Activated CD4-positive, alpha-beta T cell treated with anti-CD3 and anti-CD28 coated beads for 1 hour (primary cell): Measurements from ENCODE around the gene ZCCHC24.

ENCODE experiments used
- DNase-seq: peaks from one replicate; pipeline ENCODE4 v3.0.0-alpha.2; 2020

Gene ZCCHC24

DNA sequence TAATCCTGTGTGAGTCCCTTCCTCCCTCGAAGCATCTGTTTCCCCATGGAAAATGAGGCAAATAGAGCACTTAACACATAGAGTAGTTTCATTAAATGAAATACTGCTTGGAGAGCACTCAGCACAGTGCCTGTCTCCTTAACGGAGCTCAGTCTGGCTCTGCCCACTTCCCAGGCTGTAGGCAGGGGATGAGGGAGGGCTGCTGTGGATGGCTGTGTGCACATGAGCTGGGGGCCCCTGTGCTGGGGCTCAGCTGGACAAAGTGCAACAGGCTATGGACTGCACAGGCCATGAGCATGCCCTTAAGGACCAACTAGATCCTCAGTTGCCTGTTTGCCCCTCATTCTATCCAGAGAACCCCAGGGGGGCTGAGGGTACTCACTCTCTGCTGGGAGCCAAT lies 14.5 kb downstream of the ZCCHC24 start:
- DNase-seq = no peak

DNA sequence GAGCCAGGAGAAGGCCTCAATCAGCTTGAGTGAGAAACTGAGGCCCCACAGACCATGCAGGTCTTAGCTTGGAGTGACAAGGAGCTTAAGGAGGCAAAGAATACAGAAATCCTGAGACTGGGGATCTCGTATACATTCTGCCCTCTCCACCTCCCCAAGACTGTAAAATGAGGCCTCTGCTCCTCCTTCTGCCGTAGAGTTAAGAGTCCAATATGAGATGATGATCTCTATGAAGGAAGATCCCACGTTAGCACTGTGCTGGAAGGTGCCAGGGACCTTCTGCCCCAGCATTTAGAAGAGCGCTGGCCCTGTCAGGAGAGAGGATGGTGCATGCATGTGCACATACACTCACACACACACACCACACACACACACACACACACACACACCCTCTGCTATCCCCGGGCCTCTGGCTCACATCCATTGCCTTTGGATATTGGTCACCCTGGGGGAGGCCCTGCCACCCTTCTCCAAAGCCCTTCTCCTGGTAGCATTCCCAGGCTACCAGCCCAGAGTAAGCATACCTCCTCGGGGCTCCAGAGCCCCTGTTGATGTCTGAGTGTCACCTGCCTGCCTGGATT lies 15.0 kb downstream of the ZCCHC24 start:
- DNase-seq = no peak

DNA sequence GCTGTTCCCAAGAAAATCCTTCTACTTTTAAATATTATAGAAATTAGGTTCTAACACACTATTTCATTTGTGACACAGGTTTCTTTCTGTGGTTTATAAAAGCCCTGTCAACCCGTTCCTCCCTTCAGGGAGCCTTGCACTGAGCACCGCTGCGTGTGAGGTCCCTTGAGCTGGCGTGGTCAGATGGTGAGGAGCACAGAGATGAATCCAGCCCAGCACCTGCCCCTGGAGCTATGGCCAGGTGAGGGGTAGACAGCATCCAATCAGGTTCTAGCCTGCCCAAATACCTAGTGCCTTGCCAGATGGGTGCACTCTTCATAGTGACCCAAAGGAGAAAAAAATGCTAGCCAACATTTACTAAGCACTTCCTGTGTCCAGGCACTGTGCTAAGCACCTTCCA lies 15.7 kb downstream of the ZCCHC24 start:
- DNase-seq = no peak

GRCh38 chr10:79427965-79428364 lies 17.5 kb downstream of the ZCCHC24 start:
- DNase-seq = no peak

DNA sequence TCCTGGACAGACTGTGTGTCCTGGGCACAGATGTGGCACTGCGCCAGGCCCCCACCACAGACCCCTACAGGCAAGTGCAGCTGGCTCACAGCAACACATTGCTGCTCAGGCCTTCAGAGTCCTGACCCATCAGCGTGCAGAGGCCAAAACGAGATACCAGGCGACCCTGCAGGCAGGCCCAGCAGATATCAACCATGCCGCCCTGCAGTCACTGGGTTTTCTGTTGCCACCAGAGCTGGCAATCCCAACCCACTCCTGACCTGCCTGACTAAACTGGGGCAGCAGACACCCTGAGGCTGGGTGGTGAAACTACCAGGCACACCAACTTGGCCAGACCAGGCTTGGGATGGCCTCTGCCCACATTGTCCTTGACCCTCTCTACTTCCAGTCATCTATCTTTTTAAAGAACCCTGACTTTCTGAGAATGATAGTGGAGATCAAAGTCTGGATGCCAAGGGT lies 20.3 kb downstream of the ZCCHC24 start:
- no peak for DNase-seq

GRCh38 chr10:79424221-79425073 lies 21.0 kb downstream of the ZCCHC24 start:
- no peak for DNase-seq

GRCh38 chr10:79422178-79422892 lies 23.1 kb downstream of the ZCCHC24 start:
- no peak for DNase-seq

DNA sequence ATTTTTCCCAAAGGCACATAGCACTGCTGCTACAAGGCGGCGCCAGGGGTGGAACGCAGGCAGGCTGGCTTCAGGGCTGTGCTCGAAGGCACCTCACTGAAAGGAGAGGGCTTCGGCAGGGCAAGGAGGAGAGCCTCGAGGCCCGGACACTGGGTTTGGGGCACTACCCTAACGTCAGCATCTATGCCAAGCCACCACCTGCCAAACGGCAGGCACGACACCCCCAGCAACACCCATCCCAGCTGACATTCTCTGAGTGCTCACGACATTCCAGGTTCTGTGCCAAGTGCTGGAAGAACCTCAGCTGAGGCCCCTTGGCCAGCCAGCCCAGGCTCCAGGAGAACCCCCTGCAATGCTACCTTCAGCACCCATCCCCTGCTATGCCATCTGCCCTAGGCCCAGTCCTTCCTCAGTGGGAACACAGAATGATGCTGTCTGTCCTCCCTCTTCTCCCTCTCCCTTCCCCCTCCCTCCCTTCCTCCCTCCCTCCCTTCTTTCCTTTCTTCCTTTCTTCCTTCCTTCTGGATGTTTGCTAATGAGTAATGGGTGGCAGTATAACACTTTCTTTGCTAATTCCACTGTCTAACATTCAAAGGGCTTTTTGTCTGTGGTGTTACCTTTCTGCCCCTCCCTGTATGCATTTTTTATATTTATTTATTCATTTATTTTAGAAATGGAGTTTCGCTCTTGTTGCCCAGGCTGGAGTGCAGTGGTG lies 24.3 kb downstream of the ZCCHC24 start:
- no peak for DNase-seq

- DNase-seq = no peak
These were observed 26.4 kb downstream of the ZCCHC24 start for GRCh38 chr10:79418886-79419595.

- DNase-seq = no peak
These were observed 27.1 kb downstream of the ZCCHC24 start for GRCh38 chr10:79418274-79418673.

DNA sequence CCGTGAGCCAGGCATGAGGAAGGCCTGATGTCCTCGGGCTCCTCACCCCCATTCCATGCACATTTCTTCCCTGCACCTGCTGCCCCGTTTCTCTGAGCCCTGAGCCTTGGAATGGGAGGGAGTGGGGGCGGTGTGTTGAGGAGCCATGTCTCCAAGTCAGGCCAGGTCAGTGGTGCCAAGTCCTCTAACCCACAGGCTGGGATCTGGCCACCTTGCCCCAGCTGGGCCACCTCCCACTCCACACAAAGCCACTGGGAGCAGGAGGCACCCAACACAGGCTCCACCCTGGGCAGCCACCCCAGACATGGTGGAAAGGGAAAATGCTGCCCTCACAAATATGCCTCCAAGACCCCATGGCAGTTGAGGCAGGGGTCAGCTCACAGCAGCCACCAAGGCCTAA lies 27.7 kb downstream of the ZCCHC24 start:
- no peak for DNase-seq

GRCh38 chr10:79417266-79417665 lies 28.2 kb downstream of the ZCCHC24 start:
- no peak for DNase-seq

GRCh38 chr10:79416578-79417255 lies 28.7 kb downstream of the ZCCHC24 start:
- DNase-seq = no peak

GRCh38 chr10:79415736-79416577 lies 29.5 kb downstream of the ZCCHC24 start:
- DNase-seq = no peak

DNA sequence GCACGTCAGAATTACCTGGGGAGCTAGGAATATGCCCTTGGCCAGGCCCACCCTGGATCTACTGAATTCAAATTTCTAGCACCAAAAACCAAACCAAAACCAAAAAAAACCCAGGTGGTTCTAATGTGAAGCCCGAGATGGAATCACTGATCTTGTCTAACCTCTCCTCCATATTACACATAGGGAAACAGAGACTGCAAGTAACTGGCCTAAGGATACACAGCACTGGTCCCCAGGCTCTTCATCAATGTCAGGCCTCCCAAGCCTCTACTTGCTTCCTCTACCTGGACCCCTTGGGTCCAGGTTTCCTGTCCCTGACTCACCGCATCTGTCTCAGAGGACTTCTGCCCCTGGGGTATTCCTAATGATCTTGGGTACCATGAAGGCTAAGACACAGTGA lies 30.7 kb downstream of the ZCCHC24 start:
- no peak for DNase-seq

- DNase-seq = no peak
These were observed 32.2 kb downstream of the ZCCHC24 start for GRCh38 chr10:79413196-79413595.

DNA sequence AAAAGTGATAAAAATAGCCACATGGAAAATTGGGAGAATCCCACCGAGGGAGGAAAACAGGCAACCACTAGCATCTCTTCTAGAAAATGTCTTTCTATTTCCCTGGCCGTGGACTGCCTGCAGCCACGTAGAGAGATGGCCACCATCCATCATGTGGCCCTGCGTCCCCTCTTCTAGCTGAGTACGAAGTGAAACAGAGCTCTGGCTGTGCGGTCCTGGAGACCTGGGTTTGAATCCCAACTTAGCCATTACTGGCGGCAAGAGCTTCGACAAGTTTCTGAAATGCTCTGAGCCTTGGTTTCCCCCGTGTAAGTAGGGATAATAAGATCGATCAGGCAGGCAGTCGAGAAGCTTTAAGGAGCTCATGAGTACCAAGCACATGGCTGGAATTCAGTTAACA lies 32.9 kb downstream of the ZCCHC24 start:
- DNase-seq = no peak

GRCh38 chr10:79411546-79412495 lies 33.6 kb downstream of the ZCCHC24 start:
- DNase-seq = no peak

DNA sequence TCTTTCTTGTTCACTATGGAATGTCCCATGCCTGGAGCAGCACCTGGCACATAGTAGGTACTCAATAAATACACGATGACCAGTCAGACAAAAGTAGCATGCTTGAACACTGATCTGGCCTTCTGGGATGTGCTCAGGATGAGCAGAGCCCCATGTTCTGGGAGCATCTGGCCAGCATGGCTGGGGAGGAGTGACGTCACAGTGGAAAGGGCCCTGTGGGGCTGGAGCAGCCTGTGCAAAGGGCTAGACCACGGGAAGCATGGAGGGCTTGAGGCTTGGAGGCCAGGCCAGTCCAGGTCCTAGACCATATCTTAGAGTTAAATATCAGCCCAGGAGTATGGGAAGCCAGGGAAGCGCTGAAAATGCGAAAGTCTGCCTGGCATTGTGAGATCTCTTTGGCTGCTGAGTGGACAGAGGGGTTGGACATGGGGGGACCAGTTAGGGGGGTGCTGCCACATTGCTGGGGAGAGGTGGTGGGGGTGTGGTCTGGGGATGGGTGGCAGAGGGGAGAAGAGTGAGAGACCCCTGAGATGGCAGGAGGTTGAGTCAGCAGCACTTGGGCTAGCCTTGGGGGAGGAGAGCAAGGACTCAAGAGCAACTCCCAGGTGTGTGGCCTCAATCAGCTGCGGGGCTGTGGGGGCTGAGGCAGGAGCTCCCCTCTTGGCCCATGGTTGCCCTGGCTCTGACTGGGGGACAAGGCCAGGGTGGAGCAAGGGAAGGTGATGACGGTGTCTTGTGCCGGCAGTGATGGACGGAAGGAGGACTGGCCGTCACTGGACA lies 34.9 kb downstream of the ZCCHC24 start:
- no peak for DNase-seq
